GM12801 (cell line): Measurements from ENCODE around the gene DLGAP4.

Experiments
- CTCF ChIP-seq: IDR thresholded peaks from one replicate; pipeline ENCODE4 v1.5.1; 2011; ENCODE audit warnings: control low read depth; ENCODE audit not compliant: insufficient read length; ENCODE audit errors: extremely low read depth

The DLGAP4 gene

GRCh38 chr20:36353740-36354139, 47.6 kb downstream of the DLGAP4 start:
- TF ChIP-seq CTCF, result no peak

DNA sequence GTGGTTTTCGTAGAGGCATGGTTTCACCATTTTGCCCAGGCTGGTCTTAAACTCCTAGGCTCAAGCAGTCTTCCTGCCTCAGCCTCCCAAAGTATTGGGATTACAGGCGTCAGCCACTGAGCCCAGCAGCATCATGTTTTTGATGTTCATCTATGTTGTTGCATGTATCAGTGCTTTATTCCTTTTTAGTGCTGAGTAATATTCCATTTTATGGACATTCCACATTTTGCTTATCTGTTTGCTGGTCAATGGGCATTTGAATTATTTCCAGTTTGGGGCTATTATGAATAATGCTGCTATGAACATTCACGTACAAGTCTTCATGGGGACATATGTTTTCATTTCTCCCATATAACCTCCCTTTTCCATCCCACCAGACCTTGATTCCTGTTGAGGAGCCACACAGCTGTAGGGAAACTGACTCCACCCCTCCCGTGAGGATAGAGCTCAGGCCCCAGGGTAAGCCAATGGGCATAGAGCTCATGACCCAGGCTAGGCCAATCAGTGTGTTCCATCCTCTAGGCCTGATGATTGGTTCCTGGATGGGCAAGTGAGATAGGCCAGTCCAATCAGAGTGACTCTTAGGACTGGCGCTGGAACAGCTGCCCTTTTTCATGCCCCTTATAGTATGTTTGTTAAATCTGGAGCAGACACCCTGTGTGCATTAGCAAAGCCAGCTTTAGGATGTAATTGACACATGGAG, 49.5 kb downstream of the DLGAP4 start:
- no peak for TF ChIP-seq CTCF

GRCh38 chr20:36359668-36360406, 53.7 kb downstream of the DLGAP4 start:
- no peak for TF ChIP-seq CTCF

DNA sequence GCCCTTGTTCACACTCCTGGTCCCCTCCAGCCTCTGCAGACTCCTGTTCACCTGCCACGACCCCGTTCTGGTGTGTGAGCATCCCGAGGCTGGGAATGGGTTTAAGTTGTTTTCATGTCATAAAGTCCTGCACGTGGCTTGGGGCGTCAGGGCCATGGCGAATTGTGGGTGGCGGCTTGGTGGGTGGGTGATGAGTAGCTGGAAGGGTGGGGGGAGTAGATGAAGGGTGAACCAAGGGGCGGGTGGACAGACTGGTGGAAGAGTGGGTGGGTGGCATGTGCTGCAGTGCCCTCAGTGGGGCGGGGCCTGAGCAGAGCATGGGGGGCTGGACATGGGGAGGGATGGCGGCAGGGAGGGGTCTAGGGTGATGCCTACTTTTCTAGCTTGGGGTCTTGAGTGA, 54.3 kb downstream of the DLGAP4 start:
- TF ChIP-seq CTCF, result no peak

GRCh38 chr20:36361406-36361805, 55.3 kb downstream of the DLGAP4 start:
- TF ChIP-seq CTCF, result no peak

GRCh38 chr20:36362261-36362660, 56.1 kb downstream of the DLGAP4 start:
- no peak for TF ChIP-seq CTCF

DNA sequence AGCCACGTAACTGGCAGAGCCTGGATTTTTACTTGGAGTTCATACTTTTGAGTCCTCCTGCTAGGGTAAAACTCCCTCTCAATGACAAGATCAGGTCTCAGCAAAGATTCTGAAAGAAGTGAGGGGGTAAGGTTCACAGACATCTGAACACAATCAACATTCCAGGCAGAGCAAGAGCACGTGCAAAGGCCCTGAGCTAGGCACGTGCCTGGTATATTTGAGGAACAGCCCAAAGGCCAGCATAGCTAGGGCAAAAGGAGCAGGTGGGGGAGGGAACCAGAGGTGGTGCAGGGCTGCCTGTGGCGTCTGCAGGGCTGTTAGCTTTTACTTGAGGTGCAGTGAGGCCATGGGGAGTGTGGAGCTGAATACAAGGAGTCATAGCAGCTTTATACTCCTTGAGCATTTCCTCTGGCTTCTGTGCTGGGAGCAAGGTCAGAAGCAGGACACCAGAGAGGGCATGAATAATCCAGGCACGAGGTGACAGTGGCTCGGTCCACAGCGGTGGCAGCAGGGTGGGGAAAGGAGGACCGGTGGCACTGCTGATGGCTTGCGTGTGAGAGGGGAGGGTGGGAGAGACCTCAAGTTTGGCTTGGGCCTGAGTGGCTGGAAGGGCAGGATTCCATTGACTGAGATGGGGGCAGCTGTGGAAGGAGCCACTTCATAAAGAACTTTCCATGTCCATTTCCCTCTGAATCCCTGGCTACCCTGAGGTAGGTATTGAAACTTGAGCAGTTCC, 57.0 kb downstream of the DLGAP4 start:
- no peak for TF ChIP-seq CTCF
